Hypothalamus (tissue), 51 donors: Measurements from ENCODE around the gene MUC12.
"Not testable (repeated sequence)": the region's sequence is repeated elsewhere in the genome, so short reads cannot be mapped to it uniquely, and the experiment has no call there.

ENCODE experiments used
- DNase-seq, 51 donors: peaks; one replicate each; lab custom pipeline; 2025; lab: John Stamatoyannopoulos, UW

Gene MUC12

GRCh38 chr7:101059620-101059942 is 90.2 kb downstream of the MUC12 start:
- DNase-seq = no peak

- no peak for DNase-seq
Observed at GRCh38 chr7:101060992-101061391, 91.6 kb downstream of the MUC12 start.

GRCh38 chr7:101064176-101064550 is 94.8 kb downstream of the MUC12 start:
- DNase-seq = not testable (repeated sequence)

DNA sequence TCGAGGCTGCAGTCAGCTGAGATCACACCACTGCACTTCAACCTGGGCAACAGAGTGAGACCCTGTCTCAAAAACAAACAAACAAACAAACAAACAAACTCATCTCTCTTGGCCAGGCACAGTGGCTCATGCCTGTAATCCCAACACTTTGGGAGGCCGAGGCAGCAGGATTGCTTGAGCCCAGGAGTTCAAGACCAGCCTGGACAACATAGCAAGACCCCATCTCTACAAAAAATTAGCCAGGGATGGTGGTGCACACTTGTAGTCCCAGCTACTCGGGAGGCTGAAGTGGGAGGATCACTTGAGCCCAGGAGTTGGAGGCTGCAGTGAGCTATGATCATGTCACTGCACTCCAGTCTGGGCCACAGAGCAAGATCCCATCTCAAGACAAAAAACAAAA is 95.8 kb downstream of the MUC12 start:
- DNase-seq = not testable (repeated sequence)

- DNase-seq = no peak
Observed at GRCh38 chr7:101066141-101066832, 96.9 kb downstream of the MUC12 start.

- DNase-seq = no peak
Observed at GRCh38 chr7:101066833-101067177, 97.4 kb downstream of the MUC12 start.

DNA sequence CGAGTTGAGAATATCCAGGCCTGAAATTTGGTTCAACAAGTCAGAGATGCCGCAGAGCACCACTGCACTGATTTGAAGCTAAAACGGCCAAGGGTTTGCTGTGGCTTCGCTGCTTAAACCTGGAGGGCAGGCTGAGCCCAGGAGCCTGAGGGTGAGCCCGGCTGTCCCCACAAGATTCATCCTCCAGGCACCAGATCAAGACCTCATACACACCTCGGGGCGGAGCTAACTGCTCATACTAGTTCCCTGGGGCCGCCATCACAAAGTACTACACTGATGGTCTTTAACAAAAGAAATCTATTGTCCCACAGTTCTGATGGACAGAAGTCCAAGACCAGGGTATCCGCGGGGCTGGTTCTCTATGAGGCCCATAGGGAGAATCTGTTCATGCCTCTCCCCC is 99.0 kb downstream of the MUC12 start:
- DNase-seq = no peak
